ENCODE results near the gene CD7.

Gene CD7

DNA sequence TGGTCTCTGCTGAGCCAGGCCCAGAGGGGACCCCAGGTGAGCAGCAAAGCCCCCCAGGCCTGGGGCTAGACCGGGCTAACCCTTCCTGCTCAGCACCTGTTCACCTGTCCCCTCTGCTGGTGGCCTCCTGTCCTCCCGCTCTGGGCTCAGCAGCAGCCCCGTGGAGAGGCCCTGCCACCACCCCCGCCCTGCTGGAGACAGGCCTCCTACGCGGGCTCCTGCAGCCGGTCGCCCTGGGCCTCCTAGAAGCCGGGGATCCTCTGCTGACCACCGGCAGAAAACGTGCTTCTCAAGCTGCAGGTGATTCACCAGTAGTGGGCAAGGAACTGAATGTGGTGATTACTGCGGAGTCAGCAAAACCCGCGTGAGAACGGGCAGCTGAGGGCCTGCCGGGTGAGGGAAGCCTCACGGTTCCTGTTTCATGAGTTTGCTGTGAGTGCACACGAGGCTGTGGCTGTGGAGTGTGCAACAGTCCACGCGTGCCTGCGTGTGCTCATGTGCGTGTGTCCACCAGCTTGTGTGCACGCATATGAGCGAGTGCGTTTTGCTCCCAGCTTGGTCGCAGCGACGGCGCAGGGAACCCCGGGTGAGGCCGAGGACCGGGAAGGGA is 15.4 kb upstream of the CD7 start:
- Histone ChIP-seq H3K9ac (ENCODE audit: low read length) (no peak overlapping the region), H3K9me3 (ENCODE audit: insufficient read depth, low read length) (no peaks in the 10 kb centered on the region), H3K27ac (ENCODE audit: low read length) (no peak overlapping the region), H3K4me3 (ENCODE audit: low read length) (no peak overlapping the region), H2AFZ (ENCODE audit: low read depth, low read length) (no peak overlapping the region), H3K36me3 (replicated peaks; ENCODE audit: low read depth, low read length) (no peaks in the 10 kb centered on the region), H3K79me2 (ENCODE audit: low read length) (no peaks in the 10 kb centered on the region), H3K4me1 (ENCODE audit: low read length) (peaks cover 41% of the 10 kb centered on the region), H3K4me2 (ENCODE audit: low read length) (no peak overlapping the region), H4K20me1 (ENCODE audit: insufficient read depth, low read length) (no peaks in the 10 kb centered on the region), H3K27me3 (ENCODE audit: low read depth, low read length) (peaks cover 27% of the 10 kb centered on the region)
- TF ChIP-seq, protein P1, sequence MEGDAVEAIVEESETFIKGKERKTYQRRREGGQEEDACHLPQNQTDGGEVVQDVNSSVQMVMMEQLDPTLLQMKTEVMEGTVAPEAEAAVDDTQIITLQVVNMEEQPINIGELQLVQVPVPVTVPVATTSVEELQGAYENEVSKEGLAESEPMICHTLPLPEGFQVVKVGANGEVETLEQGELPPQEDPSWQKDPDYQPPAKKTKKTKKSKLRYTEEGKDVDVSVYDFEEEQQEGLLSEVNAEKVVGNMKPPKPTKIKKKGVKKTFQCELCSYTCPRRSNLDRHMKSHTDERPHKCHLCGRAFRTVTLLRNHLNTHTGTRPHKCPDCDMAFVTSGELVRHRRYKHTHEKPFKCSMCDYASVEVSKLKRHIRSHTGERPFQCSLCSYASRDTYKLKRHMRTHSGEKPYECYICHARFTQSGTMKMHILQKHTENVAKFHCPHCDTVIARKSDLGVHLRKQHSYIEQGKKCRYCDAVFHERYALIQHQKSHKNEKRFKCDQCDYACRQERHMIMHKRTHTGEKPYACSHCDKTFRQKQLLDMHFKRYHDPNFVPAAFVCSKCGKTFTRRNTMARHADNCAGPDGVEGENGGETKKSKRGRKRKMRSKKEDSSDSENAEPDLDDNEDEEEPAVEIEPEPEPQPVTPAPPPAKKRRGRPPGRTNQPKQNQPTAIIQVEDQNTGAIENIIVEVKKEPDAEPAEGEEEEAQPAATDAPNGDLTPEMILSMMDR (IDR thresholded peaks at IDR 0.05; ENCODE audit: low read depth, low read length), result no peak
- TF ChIP-seq EZH2phosphoT487 (IDR thresholded peaks at IDR 0.05; ENCODE audit: low read depth), result no peak

DNA sequence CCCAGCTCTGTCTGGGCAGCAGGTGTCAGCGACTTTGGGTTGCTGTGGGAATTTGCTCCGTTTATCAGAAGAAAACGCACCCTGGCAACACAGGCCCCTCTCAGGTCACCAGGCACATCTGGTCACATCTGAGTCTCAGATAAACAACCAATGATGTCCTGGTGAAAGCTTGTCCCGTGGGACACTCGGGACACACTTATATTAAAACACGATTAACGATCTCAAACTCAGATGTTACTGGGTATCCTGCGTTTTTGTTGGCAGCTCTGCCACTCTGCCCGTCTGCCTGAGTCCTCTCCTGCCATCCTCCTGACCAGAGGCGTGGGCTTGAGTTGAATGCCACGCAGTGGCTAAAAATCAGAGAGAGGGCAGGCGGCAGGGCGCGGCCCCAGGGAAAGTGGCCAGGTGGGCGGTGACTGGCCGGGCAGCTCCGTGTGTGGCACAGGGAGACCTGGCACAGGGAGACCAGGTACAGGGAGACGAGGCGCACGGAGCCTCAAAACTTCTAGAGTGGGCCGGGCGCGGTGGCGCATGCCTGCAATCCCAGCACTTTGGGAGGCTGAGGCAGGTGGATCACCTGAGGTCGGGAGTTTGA is 14.0 kb upstream of the CD7 start:
- H3K4me3 ChIP-seq (ENCODE audit: low read length), result no peak overlapping the region
- H3K36me3 ChIP-seq (replicated peaks; ENCODE audit: low read depth, low read length), result no peaks in the 10 kb centered on the region
- no peak overlapping the region for H3K27ac ChIP-seq (ENCODE audit: low read length)
- peaks cover 21% of the 10 kb centered on the region for H3K27me3 ChIP-seq (ENCODE audit: low read depth, low read length)
- H3K9me3 ChIP-seq (ENCODE audit: insufficient read depth, low read length), result no peaks in the 10 kb centered on the region
- H3K79me2 ChIP-seq (ENCODE audit: low read length), result no peaks in the 10 kb centered on the region
- no peak for TF ChIP-seq EZH2phosphoT487 (IDR thresholded peaks at IDR 0.05; ENCODE audit: low read depth)
- TF ChIP-seq, protein P1 (IDR thresholded peaks at IDR 0.05; ENCODE audit: low read depth, low read length), result no peak
- peaks cover 37% of the 10 kb centered on the region for H3K4me1 ChIP-seq (ENCODE audit: low read length)
- no peaks in the 10 kb centered on the region for H4K20me1 ChIP-seq (ENCODE audit: insufficient read depth, low read length)
- no peak overlapping the region for H3K9ac ChIP-seq (ENCODE audit: low read length)
- H3K4me2 ChIP-seq (ENCODE audit: low read length), result no peak overlapping the region
- no peak overlapping the region for H2AFZ ChIP-seq (ENCODE audit: low read depth, low read length)

DNA sequence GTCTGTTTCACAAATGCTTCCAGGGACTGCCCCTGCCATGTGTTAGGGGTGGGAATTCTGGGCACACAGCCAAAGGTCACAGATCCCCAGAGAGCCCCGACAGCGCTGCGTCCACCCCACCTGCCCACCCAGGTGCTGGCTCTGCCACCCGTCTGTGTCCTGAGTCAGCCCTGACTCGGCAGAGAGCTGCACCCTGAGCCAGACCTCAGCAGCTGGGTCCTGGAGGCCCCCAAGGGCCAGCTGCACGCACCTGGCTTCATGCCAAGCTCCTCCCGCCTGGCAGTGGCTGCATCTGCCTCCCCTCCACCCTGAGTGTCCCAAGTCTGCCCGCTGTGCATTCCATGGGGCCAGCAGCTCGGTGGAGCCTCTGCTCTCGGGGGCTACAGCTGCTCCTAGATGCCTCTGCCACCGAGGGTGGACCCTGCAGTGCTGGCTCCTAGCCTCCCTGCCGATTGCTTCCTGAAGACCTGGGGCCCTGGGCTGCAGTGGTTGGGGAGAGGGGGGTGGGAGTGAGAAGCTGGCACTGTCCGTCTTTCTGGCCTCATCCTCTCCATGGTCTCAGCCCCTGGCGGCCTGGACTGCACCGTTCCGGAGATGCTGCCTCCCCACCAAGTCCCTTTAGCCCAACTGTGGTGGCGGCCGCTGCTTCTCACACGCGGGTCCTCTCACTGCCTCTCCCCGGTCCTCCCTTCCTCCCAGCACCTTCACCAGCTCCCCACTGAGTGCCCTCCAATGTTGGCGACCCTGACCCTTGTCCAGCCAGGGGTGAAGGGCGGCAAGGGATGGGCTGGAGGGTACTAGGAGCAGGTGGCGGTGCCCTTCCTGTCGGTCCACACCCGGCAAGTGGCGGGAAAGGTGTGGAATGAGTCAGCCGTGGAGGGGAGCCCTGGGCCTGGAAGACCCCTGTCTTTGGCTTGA is 13.2 kb upstream of the CD7 start:
- no peaks in the 10 kb centered on the region for H3K79me2 ChIP-seq (ENCODE audit: low read length)
- no peaks in the 10 kb centered on the region for H3K36me3 ChIP-seq (replicated peaks; ENCODE audit: low read depth, low read length)
- H3K27ac ChIP-seq (ENCODE audit: low read length), result no peak overlapping the region
- H4K20me1 ChIP-seq (ENCODE audit: insufficient read depth, low read length), result no peaks in the 10 kb centered on the region
- peak overlapping the region; percentile 20 for H3K4me2 ChIP-seq (ENCODE audit: low read length)
- no peak overlapping the region for H2AFZ ChIP-seq (ENCODE audit: low read depth, low read length)
- H3K4me3 ChIP-seq (ENCODE audit: low read length), result no peak overlapping the region
- TF ChIP-seq, protein P1 (IDR thresholded peaks at IDR 0.05; ENCODE audit: low read depth, low read length), result no peak
- TF ChIP-seq EZH2phosphoT487 (IDR thresholded peaks at IDR 0.05; ENCODE audit: low read depth), result no peak
- peaks cover 28% of the 10 kb centered on the region for H3K4me1 ChIP-seq (ENCODE audit: low read length)
- H3K9ac ChIP-seq (ENCODE audit: low read length), result no peak overlapping the region
- H3K9me3 ChIP-seq (ENCODE audit: insufficient read depth, low read length), result no peaks in the 10 kb centered on the region
- peaks cover 22% of the 10 kb centered on the region for H3K27me3 ChIP-seq (ENCODE audit: low read depth, low read length)
